Measurements from ENCODE around the gene PTPRM.

Gene PTPRM

GRCh38 chr18:7815787-7816186 is 248.7 kb downstream of the PTPRM start:
- no peak for TF ChIP-seq POLR2A (IDR thresholded peaks at IDR 0.05; ENCODE audit: low read depth, low read length)
- no peak for DNase-seq (ENCODE audit: insufficient read length, low spot score)
- FAIRE-seq: peak; percentile 11

GRCh38 chr18:7817575-7818230 is 250.6 kb downstream of the PTPRM start:
- FAIRE-seq: no peak
- no peak for TF ChIP-seq POLR2A (IDR thresholded peaks at IDR 0.05; ENCODE audit: low read depth, low read length)
- no peak for DNase-seq (ENCODE audit: insufficient read length, low spot score)

GRCh38 chr18:7821784-7822183 is 254.7 kb downstream of the PTPRM start:
- no peak for DNase-seq (ENCODE audit: insufficient read length, low spot score)
- FAIRE-seq: no peak
- TF ChIP-seq POLR2A (IDR thresholded peaks at IDR 0.05; ENCODE audit: low read depth, low read length): no peak

GRCh38 chr18:7822435-7823331 is 255.6 kb downstream of the PTPRM start:
- FAIRE-seq: no peak
- TF ChIP-seq POLR2A (IDR thresholded peaks at IDR 0.05; ENCODE audit: low read depth, low read length): no peak
- no peak for DNase-seq (ENCODE audit: insufficient read length, low spot score)

GRCh38 chr18:7824970-7825369 is 257.9 kb downstream of the PTPRM start:
- no peak for DNase-seq (ENCODE audit: insufficient read length, low spot score)
- no peak for TF ChIP-seq POLR2A (IDR thresholded peaks at IDR 0.05; ENCODE audit: low read depth, low read length)
- no peak for FAIRE-seq

- peak; percentile 23 for FAIRE-seq
- no peak for TF ChIP-seq POLR2A (IDR thresholded peaks at IDR 0.05; ENCODE audit: low read depth, low read length)
- DNase-seq (ENCODE audit: insufficient read length, low spot score): no peak
These were observed 263.4 kb downstream of the PTPRM start for GRCh38 chr18:7830468-7830867.

GRCh38 chr18:7839548-7839947 is 272.4 kb downstream of the PTPRM start:
- DNase-seq (ENCODE audit: insufficient read length, low spot score): no peak
- TF ChIP-seq POLR2A (IDR thresholded peaks at IDR 0.05; ENCODE audit: low read depth, low read length): no peak
- no peak for FAIRE-seq

- FAIRE-seq: no peak
- no peak for TF ChIP-seq POLR2A (IDR thresholded peaks at IDR 0.05; ENCODE audit: low read depth, low read length)
- DNase-seq (ENCODE audit: insufficient read length, low spot score): no peak
These were observed 273.3 kb downstream of the PTPRM start for GRCh38 chr18:7840411-7840810.

- DNase-seq (ENCODE audit: insufficient read length, low spot score) (no peak), FAIRE-seq (no peak)
These were observed 276.9 kb downstream of the PTPRM start for GRCh38 chr18:7844017-7844416.

GRCh38 chr18:7844418-7844817 is 277.3 kb downstream of the PTPRM start:
- DNase-seq (ENCODE audit: insufficient read length, low spot score) (no peak), FAIRE-seq (peak; percentile 6)
- TF ChIP-seq POLR2A (IDR thresholded peaks at IDR 0.05; ENCODE audit: low read depth, low read length): no peak

More at GRCh38 chr18:7844017-7844416, 276.9 kb downstream of the PTPRM start:
- TF ChIP-seq POLR2A (IDR thresholded peaks at IDR 0.05; ENCODE audit: low read depth, low read length): no peak

- DNase-seq (ENCODE audit: insufficient read length, low spot score) (no peak), FAIRE-seq (no peak)
- no peak for TF ChIP-seq POLR2A (IDR thresholded peaks at IDR 0.05; ENCODE audit: low read depth, low read length)
These were observed 279.2 kb downstream of the PTPRM start for GRCh38 chr18:7846335-7846734.

- FAIRE-seq: no peak
- DNase-seq (ENCODE audit: insufficient read length, low spot score): no peak
- no peak for TF ChIP-seq POLR2A (IDR thresholded peaks at IDR 0.05; ENCODE audit: low read depth, low read length)
These were observed 280.4 kb downstream of the PTPRM start for GRCh38 chr18:7847357-7848053.

- FAIRE-seq: no peak
- no peak for TF ChIP-seq POLR2A (IDR thresholded peaks at IDR 0.05; ENCODE audit: low read depth, low read length)
- no peak for DNase-seq (ENCODE audit: insufficient read length, low spot score)
These were observed 280.9 kb downstream of the PTPRM start for GRCh38 chr18:7848054-7848412.

GRCh38 chr18:7850446-7850845 is 283.3 kb downstream of the PTPRM start:
- TF ChIP-seq POLR2A (IDR thresholded peaks at IDR 0.05; ENCODE audit: low read depth, low read length): no peak
- DNase-seq (ENCODE audit: insufficient read length, low spot score) (no peak), FAIRE-seq (no peak)
